GM19468 (cell line): ENCODE results near the gene ZFPM1.
A peak's percentile ranks its signal among the peaks of the same experiment; 100 is the strongest.
"Not testable (repeated sequence)": the region's sequence is repeated elsewhere in the genome, so short reads cannot be mapped to it uniquely, and the experiment has no call there.

Experiments used
- ATAC-seq: cut with Tn5 transposase; IDR thresholded peaks from one replicate; pipeline ENCODE4 v1.9.1; 2021; ENCODE audit warnings: mild to moderate bottlenecking, moderate library complexity, moderate number of reproducible peaks; ENCODE audit not compliant: unreplicated experiment; ENCODE audit errors: extremely low read depth

Gene ZFPM1

DNA sequence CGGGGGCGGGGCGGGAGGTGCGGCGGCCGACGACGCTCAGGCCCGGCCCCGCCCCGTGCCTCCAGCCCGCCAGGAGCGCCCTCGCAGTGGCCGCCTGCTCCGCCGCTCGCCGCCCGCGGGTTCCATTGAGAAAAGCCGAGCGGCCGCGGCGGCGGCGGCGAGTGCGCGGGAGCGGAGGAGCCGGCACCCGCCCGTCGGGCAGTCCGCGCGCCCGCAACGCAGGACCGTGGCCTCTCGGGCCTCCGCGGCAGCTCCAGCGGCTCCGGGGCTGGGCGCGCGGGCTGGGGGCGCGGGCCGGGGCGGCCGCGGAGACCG, at the start of gene ZFPM1:
Gene ZFPM1 (plus strand): TSS at position 64 of the 315 bp plus-strand sequence. CDS start 359 bp downstream, outside the sequence.
- ATAC-seq: peak; percentile 10

DNA sequence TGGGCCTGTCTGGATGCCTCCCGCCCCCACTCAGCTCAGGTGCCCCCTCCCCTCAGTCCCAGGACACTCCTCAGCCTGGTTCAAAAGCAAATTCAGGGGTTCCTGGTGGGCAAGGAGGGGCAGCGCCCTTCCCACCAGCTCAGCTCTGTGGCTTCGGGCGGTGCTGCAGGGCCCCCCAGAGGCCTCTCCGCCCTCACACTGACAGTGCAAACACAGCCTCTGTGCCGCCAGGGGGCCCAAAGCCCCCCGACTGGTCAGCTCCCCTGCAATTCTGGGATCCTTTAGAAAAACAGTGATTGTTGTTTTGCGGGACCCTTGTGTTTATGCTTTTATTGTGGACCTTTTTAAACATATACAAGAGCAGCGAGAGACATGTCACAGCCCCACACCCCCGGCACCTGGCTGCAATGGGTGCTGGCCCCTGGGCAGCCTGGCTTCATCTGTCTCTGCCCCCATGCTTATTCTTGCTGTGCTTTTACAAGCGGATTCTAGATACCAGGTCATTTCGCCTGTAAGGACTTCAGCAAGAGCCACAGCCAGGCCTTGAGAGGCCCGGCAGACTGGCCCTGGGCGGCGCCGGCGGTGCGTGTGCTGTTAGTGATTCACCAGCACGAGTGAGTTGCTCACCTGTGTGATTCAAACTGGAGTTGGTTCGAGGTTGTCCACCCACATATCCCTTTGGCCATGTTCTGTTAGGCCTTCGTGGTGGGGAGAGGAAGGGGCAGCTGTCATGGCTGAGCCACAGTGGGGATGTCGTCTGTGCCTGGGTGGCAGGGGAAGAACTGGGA, 49.1 kb upstream of the ZFPM1 start:
- no peak for ATAC-seq

DNA sequence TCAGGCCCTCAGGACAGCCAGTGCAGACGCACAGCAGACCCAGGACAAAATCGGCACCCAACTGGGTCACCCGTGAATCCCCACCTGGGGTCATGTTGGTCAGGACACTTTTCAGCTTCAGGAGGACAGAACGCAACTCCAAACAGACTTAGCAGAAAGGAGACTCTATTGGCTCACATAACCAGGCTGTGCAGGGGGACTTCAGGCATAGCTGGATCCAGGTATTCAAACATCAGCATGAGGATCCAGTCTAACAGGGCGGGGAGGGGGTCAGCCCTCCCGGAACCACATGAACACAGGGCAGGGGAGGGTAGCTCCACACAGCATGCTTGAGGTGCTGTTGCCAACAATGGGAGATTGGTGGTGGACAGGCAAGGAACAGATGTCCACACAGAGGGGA, 48.3 kb upstream of the ZFPM1 start:
- ATAC-seq: no peak

DNA sequence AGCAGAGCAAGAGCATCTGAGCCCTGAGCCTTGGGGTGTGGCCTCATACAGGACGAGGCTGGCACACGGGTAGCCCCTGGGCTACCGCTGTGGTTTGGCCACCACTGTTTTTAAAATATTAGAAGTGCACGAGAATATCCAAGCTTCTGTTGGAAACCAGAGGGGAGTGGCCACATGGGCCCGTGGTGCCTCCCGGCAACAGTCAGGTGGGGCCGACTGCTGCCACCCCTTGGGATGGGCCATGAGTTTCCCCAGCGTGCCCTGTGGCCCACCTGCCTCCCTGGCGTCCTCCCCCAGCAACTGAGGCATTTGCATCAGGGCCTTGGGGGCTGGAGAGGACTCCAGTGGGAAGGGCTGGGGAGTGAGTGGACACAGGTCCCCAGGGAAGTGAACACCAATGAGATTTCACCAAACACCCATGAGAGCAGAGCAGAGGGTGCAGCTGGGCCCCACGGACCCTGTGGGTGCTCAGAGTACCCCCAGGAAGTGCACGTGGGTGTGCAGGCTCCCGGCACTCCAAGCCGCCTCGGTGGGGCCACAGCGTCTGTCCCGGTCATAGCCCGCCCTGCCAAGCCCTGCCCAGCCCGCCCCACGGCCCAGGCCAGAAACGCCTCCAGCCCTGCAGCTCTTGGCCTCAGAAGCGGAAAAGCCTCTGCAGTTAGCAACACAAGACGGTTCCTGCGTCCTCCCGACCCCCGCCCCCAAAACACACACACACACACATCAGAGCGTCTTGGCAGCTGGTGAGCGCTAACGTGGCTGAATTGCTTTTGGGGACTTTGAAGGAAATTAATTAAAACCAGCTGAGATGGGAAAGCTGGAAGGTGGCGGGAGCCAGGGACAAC, 47.6 kb upstream of the ZFPM1 start:
- ATAC-seq: no peak

DNA sequence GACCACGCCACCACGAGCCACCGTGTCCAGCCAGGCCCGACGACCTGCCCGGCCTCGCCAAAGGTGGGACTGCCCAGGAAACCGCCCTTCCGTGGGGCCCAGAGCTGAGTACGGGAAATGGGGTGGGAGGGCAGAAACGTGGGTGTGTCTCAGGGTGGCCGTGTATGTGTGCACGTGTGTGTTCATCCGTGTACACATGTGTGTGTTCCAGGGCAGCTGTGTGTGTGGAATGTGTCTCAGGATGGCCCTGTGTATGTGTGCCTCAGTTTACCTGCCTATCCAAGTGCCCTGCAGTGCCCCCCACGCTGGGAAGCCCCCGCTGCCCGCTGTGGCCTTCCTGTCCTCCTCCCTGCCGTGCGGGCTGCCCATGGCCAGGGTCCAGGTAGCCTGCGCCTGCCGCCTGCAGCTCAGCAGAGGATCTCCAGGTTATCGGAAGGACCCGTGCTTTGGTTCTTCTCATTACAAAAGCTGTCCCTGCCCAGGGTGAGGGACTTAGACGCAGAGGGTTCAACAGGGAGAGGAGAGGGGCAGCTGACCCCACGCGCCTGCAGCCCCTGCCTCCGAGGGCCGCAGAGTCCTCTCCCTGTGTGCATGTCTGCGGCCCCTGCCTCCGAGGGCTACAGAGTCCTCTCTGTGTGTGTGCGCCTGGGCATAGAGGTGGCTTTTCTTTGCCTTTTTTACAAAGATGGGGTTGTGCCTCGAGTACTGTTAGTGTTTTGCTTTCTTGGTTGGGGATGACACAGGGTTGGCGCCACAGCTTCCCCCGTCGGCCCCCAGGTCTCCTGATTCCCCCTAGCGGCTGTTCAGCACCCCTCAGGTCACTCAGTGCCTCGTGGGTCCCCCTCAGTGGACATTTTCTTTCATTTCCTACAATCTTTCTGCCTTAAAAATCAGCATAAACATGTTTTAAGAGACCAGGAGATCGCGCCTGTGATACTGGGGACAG, 46.7 kb upstream of the ZFPM1 start:
- no peak for ATAC-seq

DNA sequence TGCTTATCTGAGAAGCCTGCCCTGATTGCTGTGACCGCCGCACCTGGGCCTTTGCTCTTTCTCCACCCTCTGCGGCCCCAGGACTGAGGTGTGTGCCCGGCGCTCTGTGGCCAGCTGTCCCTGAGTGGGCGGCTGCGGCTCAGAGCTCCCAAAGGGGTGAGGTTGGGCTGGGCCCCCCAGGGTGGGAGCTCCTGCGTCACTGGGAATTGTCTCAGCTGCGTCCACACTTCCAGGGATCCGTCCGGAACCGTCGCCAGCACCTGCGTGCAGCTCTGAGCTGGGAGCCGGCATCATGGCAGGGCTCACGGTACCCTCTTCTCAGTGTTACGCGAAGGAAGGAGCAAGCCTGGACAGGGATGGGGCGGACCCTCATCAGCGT, 46.0 kb upstream of the ZFPM1 start:
- no peak for ATAC-seq

DNA sequence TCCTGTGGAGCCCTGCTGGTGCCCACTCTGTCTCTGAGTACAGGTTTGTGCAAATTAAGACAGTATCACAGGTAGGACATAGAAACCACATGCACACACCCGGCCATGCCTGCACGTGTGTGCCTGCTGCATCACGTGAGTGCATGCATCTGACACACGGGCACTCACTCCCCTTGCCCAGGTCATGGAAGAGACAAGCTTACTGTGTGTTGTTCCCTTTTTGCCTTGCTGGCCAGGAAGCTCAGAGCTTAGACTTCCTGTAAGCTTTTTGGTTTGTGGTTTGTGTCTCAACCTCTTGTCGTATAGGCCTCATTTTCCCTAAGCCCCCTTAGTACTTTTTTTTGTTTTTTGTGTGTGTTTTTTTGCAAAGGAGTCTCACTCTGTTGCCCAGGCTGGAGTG, 45.3 kb upstream of the ZFPM1 start:
- no peak for ATAC-seq

DNA sequence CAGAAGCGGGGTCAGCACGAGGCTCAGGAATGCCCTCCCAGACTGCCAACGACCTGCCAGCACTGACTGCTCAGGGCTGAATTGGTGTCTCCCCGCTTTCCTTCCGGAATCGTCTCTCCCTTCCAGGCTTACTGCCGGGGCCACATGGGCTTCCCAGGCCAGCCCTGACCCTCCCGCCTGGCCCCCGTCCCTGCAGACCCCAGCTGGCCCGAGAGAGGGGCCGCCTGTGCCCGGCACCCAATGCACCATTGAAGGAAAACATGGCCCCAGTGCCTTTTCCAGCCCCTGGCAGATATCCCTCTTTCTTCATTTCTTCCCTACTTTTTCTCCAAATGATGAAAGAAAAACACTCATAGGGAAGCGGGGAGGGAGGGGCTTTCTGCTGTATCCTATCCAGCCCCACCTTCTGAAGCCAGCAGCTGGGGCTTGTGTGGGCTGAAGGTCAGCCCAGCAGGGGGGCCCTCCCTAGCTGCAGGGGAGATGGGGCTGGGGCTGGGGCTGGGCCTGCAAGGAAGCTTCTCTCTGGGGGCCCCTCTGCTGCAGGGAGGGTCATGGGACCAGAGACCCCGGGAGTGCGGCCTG, 44.4 kb upstream of the ZFPM1 start:
- no peak for ATAC-seq

DNA sequence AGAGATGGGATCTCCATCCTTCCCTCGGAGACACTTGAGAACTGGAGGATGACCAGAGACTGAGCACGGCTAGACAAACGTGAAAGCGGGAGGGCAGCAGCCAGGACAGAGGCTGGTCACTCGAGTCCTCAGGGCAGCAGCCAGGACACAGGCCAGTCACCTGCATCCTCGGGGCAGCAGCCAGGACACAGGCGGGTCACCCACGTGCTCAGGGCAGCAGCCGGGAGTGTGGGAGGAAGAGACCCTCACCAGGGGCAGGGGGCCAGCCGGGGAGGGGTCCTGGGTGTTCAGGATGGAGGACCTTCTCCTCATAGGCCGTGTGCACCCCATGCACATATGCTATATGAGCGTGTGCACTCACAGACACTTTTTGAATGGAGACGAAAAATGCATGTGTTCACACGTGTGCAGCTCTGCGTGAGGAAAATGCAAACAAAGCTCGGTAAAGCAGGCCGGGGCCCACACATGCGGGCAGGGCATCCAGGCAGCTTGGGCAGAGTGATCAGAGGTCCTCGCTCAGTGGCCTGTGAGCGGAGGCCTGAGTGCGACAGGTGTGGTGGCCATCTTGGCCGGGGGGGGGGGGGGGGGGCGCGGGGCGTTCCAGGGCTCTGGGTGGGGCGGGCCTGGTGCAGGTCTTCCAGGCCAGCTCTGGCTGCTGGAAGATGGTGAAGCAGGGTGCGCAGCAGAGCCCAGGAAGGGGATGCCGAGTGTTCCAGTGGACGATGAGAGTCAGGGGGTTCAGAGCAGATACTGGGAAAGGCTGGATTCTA, 43.6 kb upstream of the ZFPM1 start:
- no peak for ATAC-seq

DNA sequence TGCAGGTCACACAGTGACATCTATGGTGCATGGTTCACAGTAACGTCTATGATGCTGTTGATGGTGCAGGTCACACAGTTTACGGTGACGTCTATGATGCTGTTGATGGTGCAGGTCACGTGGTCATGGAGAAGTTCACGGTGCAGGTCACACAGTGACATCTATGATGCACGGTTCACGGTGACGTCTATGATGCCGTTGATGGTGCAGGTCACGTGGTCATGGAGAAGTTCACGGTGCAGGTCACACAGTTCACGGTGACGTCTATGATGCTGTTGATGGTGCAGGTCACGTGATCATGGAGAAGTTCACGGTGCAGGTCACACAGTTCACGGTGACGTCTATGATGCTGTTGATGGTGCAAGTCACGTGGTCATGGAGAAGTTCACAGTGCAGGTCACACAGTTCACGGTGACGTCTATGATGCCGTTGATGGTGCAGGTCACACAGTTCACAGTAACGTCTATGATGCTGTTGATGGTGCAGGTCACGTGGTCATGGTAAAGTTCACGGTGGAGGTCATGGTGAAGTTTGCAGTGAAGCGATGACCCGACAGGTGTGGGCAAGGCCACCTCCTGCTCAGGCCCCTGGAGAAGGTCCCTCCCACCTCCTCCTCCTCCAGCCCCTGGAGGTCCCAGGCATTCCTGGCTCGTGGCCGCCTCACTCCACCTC, 42.6 kb upstream of the ZFPM1 start:
- not testable (repeated sequence) for ATAC-seq

DNA sequence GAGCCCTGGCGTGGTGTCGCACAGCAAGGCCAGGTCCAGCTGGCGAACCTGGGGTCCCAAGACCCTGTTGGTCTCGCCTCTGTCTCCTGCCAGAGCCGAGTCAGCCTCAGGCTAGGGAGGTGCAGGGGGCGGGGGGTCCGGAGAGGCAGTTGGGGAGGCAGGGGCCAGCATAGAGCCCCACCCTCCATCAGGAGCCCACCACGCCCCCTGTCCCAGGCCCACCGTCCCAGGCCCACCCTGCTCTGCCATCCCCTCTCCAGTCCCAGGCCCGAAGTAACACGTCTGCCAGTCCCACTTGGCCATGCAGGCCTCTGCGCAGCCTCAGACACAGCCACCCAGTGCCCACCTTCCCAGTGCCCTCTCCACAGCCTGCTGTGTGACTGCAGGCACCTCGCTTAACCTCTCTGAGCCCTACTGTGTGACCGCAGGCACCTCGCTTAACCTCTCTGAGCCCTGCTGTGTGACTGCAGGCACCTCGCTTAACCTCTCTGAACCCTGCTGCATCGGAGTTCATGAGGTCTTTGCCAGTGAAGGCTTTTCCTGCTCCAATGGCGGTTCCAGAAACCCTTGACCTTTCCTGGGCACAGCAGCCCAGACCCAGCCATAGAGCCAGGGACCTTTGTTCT, 41.0 kb upstream of the ZFPM1 start:
- ATAC-seq: no peak

DNA sequence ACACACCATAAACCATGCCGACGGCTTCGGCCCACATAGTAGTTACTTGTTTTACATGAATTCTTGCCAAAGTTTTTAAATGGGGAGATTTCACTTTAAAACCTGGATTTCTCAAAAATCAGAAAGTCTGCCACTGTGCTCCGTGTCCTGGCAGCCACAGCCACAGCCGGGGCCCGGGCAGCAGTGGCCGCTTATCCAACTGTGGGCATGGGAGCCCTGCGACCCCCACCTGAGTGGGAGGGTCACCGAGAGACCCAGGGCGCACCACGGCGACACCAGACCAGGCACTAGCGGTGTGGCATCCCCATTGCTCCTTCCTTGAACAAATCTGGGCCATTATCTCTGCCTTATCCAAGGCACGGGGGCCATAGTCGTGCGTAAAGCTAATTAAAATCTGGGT, 40.3 kb upstream of the ZFPM1 start:
- ATAC-seq: no peak

DNA sequence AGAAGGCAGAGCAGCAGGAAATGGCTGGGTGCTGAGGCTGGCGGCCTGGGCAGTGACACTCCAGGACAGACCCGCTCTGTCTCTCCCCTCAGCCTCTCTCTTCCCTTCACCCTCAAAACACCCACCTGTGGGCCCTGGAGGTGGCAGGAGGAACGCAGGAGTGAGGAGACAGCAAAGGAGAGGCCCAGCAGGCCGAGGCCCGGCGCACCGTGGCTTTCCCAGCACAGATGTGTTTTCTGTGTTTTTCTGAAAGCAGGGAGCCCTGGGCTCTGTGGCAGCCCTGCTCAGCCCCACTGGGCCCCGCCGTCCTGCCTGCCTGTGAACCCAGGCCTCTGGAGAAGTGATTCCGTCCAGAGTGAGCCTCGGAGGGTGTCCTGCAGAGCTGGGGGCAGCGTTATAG, 39.8 kb upstream of the ZFPM1 start:
- ATAC-seq: no peak

DNA sequence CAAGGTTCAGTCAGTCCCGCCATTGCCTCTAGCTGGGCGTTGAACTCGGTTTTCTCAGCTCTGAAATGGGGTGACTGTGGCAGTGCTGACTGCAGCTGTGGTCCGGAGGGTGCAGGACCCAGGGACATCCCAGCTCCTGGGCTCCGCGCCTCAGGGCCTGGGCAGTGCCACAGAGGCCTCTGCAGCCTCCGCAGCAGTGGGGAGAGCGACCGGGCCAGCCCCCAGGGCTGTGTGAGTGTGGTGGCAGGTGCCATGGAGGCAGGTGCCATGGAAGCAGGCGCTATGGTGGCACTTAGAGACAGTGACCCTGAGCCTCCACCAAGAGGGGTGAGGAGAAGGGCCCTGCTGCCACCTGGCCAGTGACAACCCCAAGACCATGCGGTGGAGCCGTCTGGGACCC, 39.4 kb upstream of the ZFPM1 start:
- no peak for ATAC-seq

DNA sequence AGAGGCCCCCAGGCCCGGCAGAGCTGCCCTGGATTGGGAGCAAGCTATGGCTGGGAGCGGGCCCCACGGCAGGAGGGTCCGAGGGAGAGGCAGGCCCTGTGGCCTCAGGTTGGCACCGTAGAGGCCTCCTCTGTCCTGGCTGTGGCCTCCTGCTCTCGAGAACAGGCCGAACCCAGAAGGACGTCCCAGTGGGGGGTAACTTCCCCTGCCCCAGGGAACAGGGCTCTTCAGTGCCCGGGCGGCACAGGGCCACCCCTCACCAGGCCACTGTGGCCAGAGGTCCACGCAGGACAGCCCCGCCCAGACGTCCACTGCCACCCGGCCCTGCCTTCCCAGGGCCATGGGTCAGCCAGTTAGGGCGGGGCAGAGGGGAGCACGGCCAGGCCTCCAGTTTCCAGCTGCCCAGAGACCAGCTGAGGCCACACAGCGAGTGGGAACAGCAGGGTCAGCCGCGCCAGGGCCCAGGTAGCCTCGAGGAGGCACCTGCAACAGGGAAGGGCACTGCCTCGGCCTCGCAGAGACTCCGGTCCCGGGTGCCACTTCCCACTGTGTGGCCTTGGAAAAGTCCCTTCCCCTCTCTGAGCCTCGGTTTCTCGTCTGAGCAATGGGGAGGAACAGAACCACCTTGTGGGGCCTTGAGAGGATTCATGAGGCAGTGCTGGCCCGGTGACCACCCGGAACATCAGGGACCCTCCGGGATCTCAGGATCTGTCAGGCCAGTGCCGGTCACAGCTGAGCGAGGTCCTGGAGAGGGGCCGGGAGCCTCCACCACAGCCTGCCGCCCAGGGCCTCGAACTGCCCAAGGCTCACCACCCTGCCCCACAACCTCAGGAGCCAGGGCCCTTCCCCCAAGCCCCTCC, 38.3 kb upstream of the ZFPM1 start:
- no peak for ATAC-seq

DNA sequence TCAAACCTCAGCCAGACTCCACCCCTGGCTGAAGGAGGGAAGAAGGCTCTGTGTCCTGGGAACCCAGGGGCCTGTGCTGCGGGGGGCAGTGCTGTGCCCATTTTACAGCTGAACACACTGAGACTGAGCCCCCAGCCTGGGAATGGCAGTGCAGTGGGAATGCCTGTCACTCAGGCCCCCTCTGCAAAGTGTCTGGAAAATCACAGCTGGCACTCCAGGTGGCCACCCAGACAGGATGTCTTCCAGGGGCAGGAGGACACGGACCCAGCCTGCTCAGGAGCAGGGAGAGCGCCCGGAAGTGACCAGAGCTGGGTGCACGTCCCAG, 37.7 kb upstream of the ZFPM1 start:
- no peak for ATAC-seq

DNA sequence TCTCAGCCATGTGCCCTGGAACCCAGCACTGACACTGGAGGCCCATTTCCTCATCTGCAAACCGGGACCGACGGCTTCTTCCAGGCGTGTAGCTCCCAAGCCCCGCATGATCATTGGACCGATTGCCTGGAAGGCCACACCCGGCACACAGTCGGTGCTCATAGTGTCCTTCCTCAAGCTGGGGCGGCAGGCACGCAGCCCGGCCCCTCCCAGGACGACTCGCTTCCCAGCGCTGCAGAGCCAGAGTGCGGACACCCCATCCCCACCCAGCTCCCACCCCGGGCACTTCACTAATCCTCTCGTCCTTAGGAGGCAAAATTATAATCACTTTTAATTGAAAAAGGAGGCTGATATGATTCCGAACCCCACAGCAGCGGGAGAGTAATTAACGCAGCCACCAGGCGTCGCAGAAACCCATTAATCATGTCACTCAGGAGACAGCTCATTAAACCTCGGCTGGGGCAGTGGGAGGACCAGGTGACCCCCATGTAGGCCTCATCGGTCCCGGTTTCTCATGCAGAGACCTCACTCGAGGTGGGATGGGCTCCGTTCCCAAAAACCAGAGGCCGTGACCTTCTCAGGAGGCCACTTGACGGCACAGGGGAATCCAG, 37.3 kb upstream of the ZFPM1 start:
- no peak for ATAC-seq
